RWPE1 (cell line): Measurements from ENCODE around the gene CREB5.

Experiments used
- CTCF ChIA-PET: fragments of 350-600 bp; sonication (Branson Sonifier 250); formaldehyde crosslinking; extraction: SDS; loops from one replicate; lab custom pipeline; 2021; lab: Yijun Ruan, JAX
- POLR2A ChIA-PET: fragments of 400-600 bp; formaldehyde crosslinking; extraction: SDS; loops from one replicate; lab custom pipeline; 2020; ENCODE audit warnings: antibody characterized with exemption; ENCODE audit not compliant: low non-redundant PET; lab: Yijun Ruan, JAX
- DNase-seq: peaks from one replicate; pipeline ENCODE4 v3.0.0; 2012; ENCODE audit warnings: low spot score
- H3K27ac ChIP-seq: fragments of 450-650 bp; 2 replicates; pipeline ENCODE4 v1.5.1; 2017
- CTCF ChIP-seq: fragments of 450-650 bp; conservative IDR thresholded peaks from 2 replicates; pipeline ENCODE4 v1.5.1; 2017; ENCODE audit warnings: low read depth, mild to moderate bottlenecking

The CREB5 gene

DNA sequence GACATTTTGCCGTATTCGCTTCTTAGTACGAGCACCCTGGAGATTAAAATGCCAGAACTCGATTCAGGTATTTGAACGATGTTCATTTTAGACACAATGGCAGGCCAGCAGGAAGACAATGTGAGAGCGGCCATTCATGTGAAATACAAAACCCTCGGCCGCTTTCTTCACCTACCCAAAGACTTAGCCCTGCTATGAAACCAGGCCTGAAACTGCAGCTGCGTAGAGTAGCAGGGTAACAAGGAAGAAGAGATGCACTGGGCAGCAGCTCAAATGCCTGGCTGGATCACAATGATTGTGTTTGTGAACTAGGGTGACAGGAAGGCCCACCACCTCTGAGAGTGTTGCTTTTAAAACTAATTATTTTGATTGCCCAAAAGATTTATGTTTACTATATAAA is 311.0 kb downstream of the CREB5 start:
- no peak overlapping the region for H3K27ac ChIP-seq
- TF ChIP-seq CTCF = no peak
- ChIA-PET CTCF (no interaction called here), POLR2A (no interaction called here)
- DNase-seq = no peak

- CTCF ChIA-PET = no interaction called here
- POLR2A ChIA-PET = no interaction called here
- no peak overlapping the region for H3K27ac ChIP-seq
- DNase-seq = no peak
- no peak for TF ChIP-seq CTCF
Measured at GRCh38 chr7:28724563-28724962, 312.2 kb downstream of the CREB5 start.

GRCh38 chr7:28725045-28725642 is 312.8 kb downstream of the CREB5 start:
- POLR2A ChIA-PET = no interaction called here
- CTCF ChIA-PET = no interaction called here
- no peak for TF ChIP-seq CTCF

GRCh38 chr7:28725911-28726310 is 313.6 kb downstream of the CREB5 start:
- no peak overlapping the region for H3K27ac ChIP-seq
- POLR2A ChIA-PET = no interaction called here
- no peak for DNase-seq
- CTCF ChIA-PET = interaction anchor here (0.6 kb wide), 2 partner anchors 11 to 153 kb away, joined by 3 read pairs; no protein-coding TSS in a partner anchor
- no peak for TF ChIP-seq CTCF

More at GRCh38 chr7:28725045-28725642, 312.8 kb downstream of the CREB5 start:
- H3K27ac ChIP-seq = no peak overlapping the region
- no peak for DNase-seq

GRCh38 chr7:28726555-28726954 is 314.2 kb downstream of the CREB5 start:
- CTCF ChIA-PET = no interaction called here

GRCh38 chr7:28729281-28729680 is 317.0 kb downstream of the CREB5 start:
- DNase-seq = no peak
- H3K27ac ChIP-seq = no peak overlapping the region
- ChIA-PET POLR2A (no interaction called here), CTCF (interaction anchor here (0.5 kb wide), 1 partner anchor 128 kb away, joined by 3 read pairs; no protein-coding TSS in a partner anchor)
- no peak for TF ChIP-seq CTCF

More at GRCh38 chr7:28726555-28726954, 314.2 kb downstream of the CREB5 start:
- no peak for DNase-seq
- TF ChIP-seq CTCF = no peak
- no peak overlapping the region for H3K27ac ChIP-seq
- POLR2A ChIA-PET = no interaction called here
